GM19025 (cell line): ENCODE measurements around the gene USP16.
"Not testable (repeated sequence)": the region's sequence is repeated elsewhere in the genome, so short reads cannot be mapped to it uniquely, and the experiment has no call there.

ENCODE experiments used
- ATAC-seq: cut with Tn5 transposase; IDR thresholded peaks from one replicate; pipeline ENCODE4 v1.9.1; 2021; ENCODE audit warnings: mild to moderate bottlenecking, low read depth, moderate library complexity; ENCODE audit not compliant: unreplicated experiment

USP16 gene

GRCh38 chr21:29024474-29025327 lies at the start of gene USP16:
Gene USP16 (plus strand): TSS chr21:29024668. CDS start chr21:29027914, 3,246 bp downstream.
- ATAC-seq = peak; percentile 96

- ATAC-seq = no peak
Observed at GRCh38 chr21:28975397-28975796, 49.1 kb upstream of the USP16 start.

GRCh38 chr21:28979092-28979491 lies 45.4 kb upstream of the USP16 start:
- no peak for ATAC-seq

GRCh38 chr21:28982637-28983036 lies 41.8 kb upstream of the USP16 start:
- ATAC-seq = no peak

- ATAC-seq = no peak
Observed at GRCh38 chr21:28986677-28987076, 37.8 kb upstream of the USP16 start.

GRCh38 chr21:28988146-28988545 lies 36.3 kb upstream of the USP16 start:
- not testable (repeated sequence) for ATAC-seq

- peak; percentile 0 for ATAC-seq
Observed at GRCh38 chr21:28991861-28992525, 32.5 kb upstream of the USP16 start.

GRCh38 chr21:28992526-28993292 lies 31.8 kb upstream of the USP16 start, which contains the start of gene LTN1:
Gene LTN1 (minus strand): TSS chr21:28992877. CDS start chr21:28992805, 72 bp downstream.
- peak; percentile 98 for ATAC-seq

GRCh38 chr21:28993293-28993629 lies 31.2 kb upstream of the USP16 start:
- no peak for ATAC-seq

- peak; percentile 99 for ATAC-seq
Observed at GRCh38 chr21:29002442-29003144, 21.9 kb upstream of the USP16 start.

GRCh38 chr21:29005696-29006095 lies 18.8 kb upstream of the USP16 start:
- no peak for ATAC-seq

GRCh38 chr21:29007135-29007534 lies 17.3 kb upstream of the USP16 start:
- no peak for ATAC-seq

- no peak for ATAC-seq
Observed at GRCh38 chr21:29007810-29008209, 16.7 kb upstream of the USP16 start.

GRCh38 chr21:29008367-29008766 lies 16.1 kb upstream of the USP16 start:
- ATAC-seq = no peak

GRCh38 chr21:29011236-29011635 lies 13.2 kb upstream of the USP16 start:
- not testable (repeated sequence) for ATAC-seq

- ATAC-seq = no peak
Observed at GRCh38 chr21:29017639-29018237, 6.7 kb upstream of the USP16 start.

GRCh38 chr21:29018540-29018939 lies 5.9 kb upstream of the USP16 start:
- peak; percentile 7 for ATAC-seq

- no peak for ATAC-seq
Observed at GRCh38 chr21:29022166-29022565, 2.3 kb upstream of the USP16 start.

- ATAC-seq = no peak
Observed at GRCh38 chr21:29025328-29025713, 853 bp downstream of the USP16 start.

- ATAC-seq = no peak
Observed at GRCh38 chr21:29029524-29029923, 5.1 kb downstream of the USP16 start.
